T47D (cell line): ENCODE results near the gene NEDD9.

ENCODE experiments used
- DNase-seq, 2 experiments: peaks; one replicate each; pipeline versions ENCODE4 v3.0.0 to v3.0.0-alpha.2; 2011 to 2012; ENCODE audit warnings: low read depth in 1 of 2, low spot score in 1 of 2
- JUND ChIP-seq: IDR thresholded peaks from 2 replicates; pipeline ENCODE4 v1.6.1; 2012; ENCODE audit warnings: low read depth
- in situ Hi-C: cut with HindIII; loops from 2 replicates; pipeline ENCODE4 v1.10.0; 2016; ENCODE audit warnings: low sequenced_read_pairs, low pct_unique_long_range_greater_than_20kb

NEDD9 gene

GRCh38 chr6:11237428-11237827 lies 5.0 kb upstream of the NEDD9 start:
- TF ChIP-seq JUND = no peak
- in situ Hi-C loops = no loop called here
- no peak for DNase-seq

GRCh38 chr6:11236915-11237314 lies 4.4 kb upstream of the NEDD9 start:
- in situ Hi-C loops = no loop called here
- no peak for TF ChIP-seq JUND
- DNase-seq = no peak

- DNase-seq = no peak
- no peak for TF ChIP-seq JUND
- in situ Hi-C loops = no loop called here
These were observed 3.7 kb upstream of the NEDD9 start for GRCh38 chr6:11236076-11236750.

- no peak for DNase-seq
- in situ Hi-C loops = no loop called here
- TF ChIP-seq JUND = no peak
These were observed 2.6 kb upstream of the NEDD9 start for GRCh38 chr6:11235062-11235461.

- DNase-seq = peak in 1 of 2 experiments; percentile 33
- in situ Hi-C loops = no loop called here
- TF ChIP-seq JUND = no peak
These were observed 1.5 kb upstream of the NEDD9 start for GRCh38 chr6:11233673-11234573.

- TF ChIP-seq JUND = no peak
- in situ Hi-C loops = no loop called here
- no peak for DNase-seq
These were observed 530 bp upstream of the NEDD9 start for GRCh38 chr6:11232770-11233626.

GRCh38 chr6:11231564-11232192 lies 790 bp downstream of the NEDD9 start:
- no peak for TF ChIP-seq JUND
- in situ Hi-C loops = no loop called here
- peak; percentile 30 to 72 for DNase-seq

- in situ Hi-C loops = no loop called here
- TF ChIP-seq JUND = no peak
- no peak for DNase-seq
These were observed 1.4 kb downstream of the NEDD9 start for GRCh38 chr6:11231108-11231463.

- in situ Hi-C loops = no loop called here
- no peak for DNase-seq
- TF ChIP-seq JUND = no peak
These were observed 2.0 kb downstream of the NEDD9 start for GRCh38 chr6:11230158-11231107.

- peak in 1 of 2 experiments; percentile 78 for DNase-seq
- TF ChIP-seq JUND = no peak
- in situ Hi-C loops = no loop called here
These were observed 2.8 kb downstream of the NEDD9 start for GRCh38 chr6:11229655-11230046.

GRCh38 chr6:11228935-11229654 lies 3.4 kb downstream of the NEDD9 start:
- TF ChIP-seq JUND = no peak
- DNase-seq = no peak
- in situ Hi-C loops = no loop called here
